A673 (cell line): Measurements from ENCODE around the gene NAALADL2.

ENCODE experiments used
- EZH2 ChIP-seq: fragments of 200-600 bp; sonication (generic); IDR thresholded peaks from 2 replicates; pipeline ENCODE4 v1.6.1; 2017; ENCODE audit warnings: borderline replicate concordance, low read depth, mild to moderate bottlenecking, mixed read lengths, antibody characterized with exemption, low read length; ENCODE audit not compliant: poor library complexity, severe bottlenecking
- TF ChIP-seq, protein P1 (sequence below): fragments of 300-800, 200-600 bp; sonication (generic); conservative IDR thresholded peaks from 2 replicates; pipeline ENCODE4 v1.5.1; 2017; ENCODE audit warnings: low read depth, mild to moderate bottlenecking, antibody characterized with exemption, low read length, moderate library complexity, mixed read lengths

- TF ChIP-seq, protein P1, sequence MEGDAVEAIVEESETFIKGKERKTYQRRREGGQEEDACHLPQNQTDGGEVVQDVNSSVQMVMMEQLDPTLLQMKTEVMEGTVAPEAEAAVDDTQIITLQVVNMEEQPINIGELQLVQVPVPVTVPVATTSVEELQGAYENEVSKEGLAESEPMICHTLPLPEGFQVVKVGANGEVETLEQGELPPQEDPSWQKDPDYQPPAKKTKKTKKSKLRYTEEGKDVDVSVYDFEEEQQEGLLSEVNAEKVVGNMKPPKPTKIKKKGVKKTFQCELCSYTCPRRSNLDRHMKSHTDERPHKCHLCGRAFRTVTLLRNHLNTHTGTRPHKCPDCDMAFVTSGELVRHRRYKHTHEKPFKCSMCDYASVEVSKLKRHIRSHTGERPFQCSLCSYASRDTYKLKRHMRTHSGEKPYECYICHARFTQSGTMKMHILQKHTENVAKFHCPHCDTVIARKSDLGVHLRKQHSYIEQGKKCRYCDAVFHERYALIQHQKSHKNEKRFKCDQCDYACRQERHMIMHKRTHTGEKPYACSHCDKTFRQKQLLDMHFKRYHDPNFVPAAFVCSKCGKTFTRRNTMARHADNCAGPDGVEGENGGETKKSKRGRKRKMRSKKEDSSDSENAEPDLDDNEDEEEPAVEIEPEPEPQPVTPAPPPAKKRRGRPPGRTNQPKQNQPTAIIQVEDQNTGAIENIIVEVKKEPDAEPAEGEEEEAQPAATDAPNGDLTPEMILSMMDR: no peak
- no peak for TF ChIP-seq EZH2
Observed at GRCh38 chr3:175477651-175478224, 618.6 kb downstream of the NAALADL2 start.
